Tibial nerve (tissue), 4 donors: ENCODE data around the gene PYGO2.

Experiments used
- CTCF ChIP-seq, 5 experiments: fragments of 200-600 bp in 3 of 5; fragments of 450-650 bp in 2 of 5; sonication (generic) in 3 of 5; IDR thresholded peaks; one replicate each; pipeline ENCODE4 v1.5.1; 2016 to 2019; ENCODE audit warnings: antibody characterized with exemption in 5 of 5, mild to moderate bottlenecking in 3 of 5, moderate library complexity in 2 of 5
- EP300 ChIP-seq, 2 donors: sonication (generic); formaldehyde crosslinking; IDR thresholded peaks; one replicate each; pipeline ENCODE4 v1.6.1; 2017; ENCODE audit warnings: antibody characterized with exemption in 2 of 2, mild to moderate bottlenecking in 1 of 2
- POLR2A ChIP-seq, 2 donors: fragments of 450-650 bp; IDR thresholded peaks; one replicate each; pipeline ENCODE4 v1.6.1; 2017; ENCODE audit warnings: antibody characterized with exemption in 2 of 2, mild to moderate bottlenecking in 2 of 2, moderate library complexity in 2 of 2

GRCh38 chr1:154994591-154994990 is 33.0 kb upstream of the PYGO2 start:
- TF ChIP-seq POLR2A (IDR thresholded peaks at IDR 0.05) (no peak), CTCF (IDR thresholded peaks at IDR 0.05) (no peak), EP300 (IDR thresholded peaks at IDR 0.05) (no peak)
